Lower leg skin (tissue), 3 donors: ENCODE measurements around the gene TMEM59.

Source experiments
- CTCF ChIP-seq, 3 donors: fragments of 450-650 bp; IDR thresholded peaks; one replicate each; pipeline ENCODE4 v1.5.1; 2016; ENCODE audit warnings: antibody characterized with exemption in 3 of 3, mild to moderate bottlenecking in 3 of 3, moderate library complexity in 2 of 3
- POLR2A ChIP-seq, 2 donors: fragments of 450-650 bp; IDR thresholded peaks; one replicate each; pipeline ENCODE4 v1.6.1; 2016 to 2017; ENCODE audit warnings: antibody characterized with exemption in 2 of 2, mild to moderate bottlenecking in 1 of 2, moderate library complexity in 1 of 2

GRCh38 chr1:54080598-54081049 lies 27.6 kb upstream of the TMEM59 start:
- TF ChIP-seq CTCF (IDR thresholded peaks at IDR 0.05): no peak
- TF ChIP-seq POLR2A (IDR thresholded peaks at IDR 0.05): no peak
